NCI-H510A (cell line): ENCODE data around the gene MED8.
"Not testable (repeated sequence)": the region's sequence is repeated elsewhere in the genome, so short reads cannot be mapped to it uniquely, and the experiment has no call there.

Experiments
- DNase-seq: peaks from one replicate; lab custom pipeline; 2025; lab: John Stamatoyannopoulos, UW

The MED8 gene

GRCh38 chr1:43421976-43422750 is 32.6 kb upstream of the MED8 start:
- DNase-seq, result no peak

GRCh38 chr1:43421396-43421795 is 31.8 kb upstream of the MED8 start:
- DNase-seq, result no peak

GRCh38 chr1:43420874-43421273 is 31.3 kb upstream of the MED8 start:
- DNase-seq, result no peak

- DNase-seq, result no peak
Observed at GRCh38 chr1:43419627-43420425, 30.2 kb upstream of the MED8 start.

- DNase-seq, result no peak
Observed at GRCh38 chr1:43418858-43419257, 29.3 kb upstream of the MED8 start.

- DNase-seq, result no peak
Observed at GRCh38 chr1:43415901-43416300, 26.3 kb upstream of the MED8 start.

- DNase-seq, result peak; percentile 65
Observed at GRCh38 chr1:43414634-43415223, 25.1 kb upstream of the MED8 start.

- DNase-seq, result not testable (repeated sequence)
Observed at GRCh38 chr1:43413426-43413825, 23.8 kb upstream of the MED8 start.

GRCh38 chr1:43410571-43410970 is 21.0 kb upstream of the MED8 start:
- no peak for DNase-seq

GRCh38 chr1:43405876-43406234 is 16.3 kb upstream of the MED8 start:
- DNase-seq, result no peak

GRCh38 chr1:43405219-43405875 is 15.7 kb upstream of the MED8 start:
- no peak for DNase-seq

- no peak for DNase-seq
Observed at GRCh38 chr1:43404353-43404752, 14.8 kb upstream of the MED8 start.

GRCh38 chr1:43402089-43402865 is 12.7 kb upstream of the MED8 start:
- no peak for DNase-seq

GRCh38 chr1:43400441-43400840 is 10.8 kb upstream of the MED8 start:
- DNase-seq, result not testable (repeated sequence)

- no peak for DNase-seq
Observed at GRCh38 chr1:43398227-43398626, 8.6 kb upstream of the MED8 start.

- DNase-seq, result no peak
Observed at GRCh38 chr1:43396059-43396458, 6.5 kb upstream of the MED8 start.

GRCh38 chr1:43395523-43395922 is 5.9 kb upstream of the MED8 start:
- DNase-seq, result no peak

- DNase-seq, result no peak
Observed at GRCh38 chr1:43392702-43393101, 3.1 kb upstream of the MED8 start.

GRCh38 chr1:43388613-43389012 is 987 bp downstream of the MED8 start:
- DNase-seq, result no peak

- DNase-seq, result peak; percentile 40
Observed at GRCh38 chr1:43387976-43388599, 1.5 kb downstream of the MED8 start.

GRCh38 chr1:43386676-43387075 is 2.9 kb downstream of the MED8 start:
- DNase-seq, result no peak
